Measurements from ENCODE around the gene MYBPC2. TPM values are rescaled to one million over a fixed set of nuclear protein-coding genes. Genes with fewer than 3 reads are reported as not detected.

The MYBPC2 gene
- total RNA-seq, 1 donor = not detected

GRCh38 chr19:50479761-50480251, 47.1 kb downstream of the MYBPC2 start:
- DNase-seq (ENCODE audit: low read depth) = no peak
- no peak for TF ChIP-seq CTCF (IDR thresholded peaks at IDR 0.05; ENCODE audit: insufficient read depth, low read depth, low read length)
- H3K4me3 ChIP-seq (ENCODE audit: low read depth, low read length) = no peak overlapping the region

GRCh38 chr19:50480281-50481111, 47.8 kb downstream of the MYBPC2 start:
- TF ChIP-seq CTCF (IDR thresholded peaks at IDR 0.05; ENCODE audit: insufficient read depth, low read depth, low read length) = no peak
- no peak overlapping the region for H3K4me3 ChIP-seq (ENCODE audit: low read depth, low read length)
- DNase-seq (ENCODE audit: low read depth) = no peak

GRCh38 chr19:50481351-50482149, 48.9 kb downstream of the MYBPC2 start:
- H3K4me3 ChIP-seq (ENCODE audit: low read depth, low read length) = no peak overlapping the region
- TF ChIP-seq CTCF (IDR thresholded peaks at IDR 0.05; ENCODE audit: insufficient read depth, low read depth, low read length) = no peak

GRCh38 chr19:50482271-50482855, 49.7 kb downstream of the MYBPC2 start:
- H3K4me3 ChIP-seq (ENCODE audit: low read depth, low read length) = no peak overlapping the region
- TF ChIP-seq CTCF (IDR thresholded peaks at IDR 0.05; ENCODE audit: insufficient read depth, low read depth, low read length) = no peak
- no peak for DNase-seq (ENCODE audit: low read depth)

More at GRCh38 chr19:50481351-50482149, 48.9 kb downstream of the MYBPC2 start:
- DNase-seq (ENCODE audit: low read depth) = no peak

- DNase-seq (ENCODE audit: low read depth) = no peak
- H3K4me3 ChIP-seq (ENCODE audit: low read depth, low read length) = no peak overlapping the region
- no peak for TF ChIP-seq CTCF (IDR thresholded peaks at IDR 0.05; ENCODE audit: insufficient read depth, low read depth, low read length)
Observed at GRCh38 chr19:50482916-50483315, 50.2 kb downstream of the MYBPC2 start.

- no peak for DNase-seq (ENCODE audit: low read depth)
- no peak overlapping the region for H3K4me3 ChIP-seq (ENCODE audit: low read depth, low read length)
- TF ChIP-seq CTCF (IDR thresholded peaks at IDR 0.05; ENCODE audit: insufficient read depth, low read depth, low read length) = no peak
Observed at GRCh38 chr19:50485284-50485955, 52.7 kb downstream of the MYBPC2 start.

All from fibroblast of villous mesenchyme (primary cell).